Activated T-cell treated with anti-CD3 and anti-CD28 coated beads, Interleukin-2, amount 50 U/mL, for 72 hours (primary cell): Measurements from ENCODE around the gene TRIM49D2. TPM values are rescaled to one million over a fixed set of nuclear protein-coding genes. Genes with fewer than 3 reads are reported as not detected.
"Not testable (repeated sequence)": the region's sequence is repeated elsewhere in the genome, so short reads cannot be mapped to it uniquely, and the experiment has no call there.

ENCODE experiments used
- ATAC-seq, 2 donors: fragments of 150-1000 bp; cut with Tn5 transposase; replicated peaks in 1 of 2; 2 replicates each; pipeline ENCODE4 v1.10.0; 2021; ENCODE audit warnings: moderate library complexity in 2 of 2, mild to moderate bottlenecking in 1 of 2
- DNase-seq, 2 donors: peaks; one replicate each; pipeline ENCODE4 v3.0.0; 2021 to 2022; ENCODE audit warnings: mixed read lengths in 1 of 2
- H3K27ac Mint-ChIP-seq: one replicate; pipeline ENCODE4 v1.8.0; 2022; ENCODE audit warnings: mild to moderate bottlenecking, moderate library complexity, mixed read lengths
- H3K27me3 Mint-ChIP-seq: one replicate; pipeline ENCODE4 v1.8.0; 2022; ENCODE audit warnings: low read depth, mixed read lengths
- H3K36me3 Mint-ChIP-seq, 2 donors: one replicate each; pipeline ENCODE4 v1.8.0; 2022; ENCODE audit warnings: mixed read lengths in 2 of 2, mild to moderate bottlenecking in 1 of 2; ENCODE audit not compliant: insufficient read depth in 2 of 2
- H3K4me1 Mint-ChIP-seq: one replicate; pipeline ENCODE4 v1.8.0; 2022; ENCODE audit warnings: low read depth, mixed read lengths
- H3K4me3 Mint-ChIP-seq, 2 donors: one replicate each; pipeline ENCODE4 v1.8.0; 2022; ENCODE audit warnings: mild to moderate bottlenecking in 2 of 2, mixed read lengths in 2 of 2, moderate library complexity in 2 of 2
- H3K9me3 Mint-ChIP-seq, 2 donors: one replicate each; pipeline ENCODE4 v1.8.0; 2022; ENCODE audit warnings: mixed read lengths in 2 of 2
- total RNA-seq, 2 donors: library from RNA; stranded (reverse); gene quantifications; one replicate each; pipeline ENCODE4 v1.2.3, GENCODE V29; 2022

TRIM49D2 gene, protein sequence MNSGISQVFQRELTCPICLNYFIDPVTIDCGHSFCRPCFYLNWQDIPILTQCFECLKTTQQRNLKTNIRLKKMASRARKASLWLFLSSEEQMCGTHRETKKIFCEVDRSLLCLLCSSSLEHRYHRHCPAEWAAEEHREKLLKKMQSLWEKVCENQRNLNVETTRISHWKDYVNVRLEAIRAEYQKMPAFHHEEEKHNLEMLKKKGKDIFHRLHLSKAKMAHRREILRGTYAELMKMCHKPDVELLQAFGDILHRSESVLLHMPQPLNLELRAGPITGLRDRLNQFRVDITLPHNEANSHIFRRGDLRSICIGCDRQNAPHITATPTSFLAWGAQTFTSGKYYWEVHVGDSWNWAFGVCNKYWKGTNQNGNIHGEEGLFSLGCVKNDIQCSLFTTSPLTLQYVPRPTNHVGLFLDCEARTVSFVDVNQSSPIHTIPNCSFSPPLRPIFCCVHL
- not detected for total RNA-seq

DNA sequence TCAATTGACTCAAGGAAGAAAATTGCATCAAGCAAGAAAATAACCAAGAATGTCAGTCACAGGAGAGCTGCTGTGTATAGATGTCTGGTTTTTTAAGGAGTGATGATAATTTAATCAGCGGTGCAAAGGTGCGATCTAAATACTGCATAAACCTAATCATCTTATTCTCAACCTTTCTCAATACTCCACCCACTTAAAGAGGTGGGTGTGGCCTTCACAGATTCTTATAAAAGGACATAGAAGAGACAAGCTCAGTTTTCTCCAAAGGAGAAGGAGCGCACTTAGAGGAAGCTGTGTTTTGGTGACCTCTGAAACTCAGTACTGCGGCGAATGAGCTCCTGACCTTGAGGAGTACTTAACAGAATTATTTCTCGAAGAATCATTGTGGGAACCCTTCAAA, at the start of gene TRIM49D2:
TRIM49D2 (plus strand) TSS at position 301 of the 400 bp plus-strand sequence. CDS start 2,698 bp downstream, outside the sequence.
- not testable (repeated sequence) for ATAC-seq, H3K4me3 Mint-ChIP-seq, H3K27me3 Mint-ChIP-seq, DNase-seq, H3K27ac Mint-ChIP-seq, H3K9me3 Mint-ChIP-seq, H3K36me3 Mint-ChIP-seq, H3K4me1 Mint-ChIP-seq

DNA sequence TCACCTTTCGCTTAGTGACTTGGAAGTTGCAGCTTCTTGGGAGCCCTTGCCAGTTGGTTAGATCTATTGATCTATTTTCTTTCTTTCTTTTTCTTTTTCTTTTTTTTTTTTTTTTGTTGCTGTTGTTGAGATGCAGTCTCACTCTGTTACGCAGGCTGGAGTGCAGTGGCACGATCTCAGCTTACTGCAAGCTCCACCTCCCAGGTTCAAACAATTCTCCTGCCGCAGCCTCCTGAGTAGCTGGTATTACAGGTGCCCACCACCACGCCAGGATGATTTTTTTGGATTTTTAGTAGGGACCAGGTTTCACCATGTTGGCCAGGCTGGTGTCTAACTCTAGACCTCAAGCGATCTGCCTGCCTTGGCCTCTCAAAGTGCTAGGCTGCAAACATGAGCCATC, 46.4 kb upstream of the TRIM49D2 start:
- DNase-seq, H3K27me3 Mint-ChIP-seq, H3K4me3 Mint-ChIP-seq, H3K36me3 Mint-ChIP-seq, H3K9me3 Mint-ChIP-seq, H3K4me1 Mint-ChIP-seq, ATAC-seq, H3K27ac Mint-ChIP-seq: not testable (repeated sequence)

DNA sequence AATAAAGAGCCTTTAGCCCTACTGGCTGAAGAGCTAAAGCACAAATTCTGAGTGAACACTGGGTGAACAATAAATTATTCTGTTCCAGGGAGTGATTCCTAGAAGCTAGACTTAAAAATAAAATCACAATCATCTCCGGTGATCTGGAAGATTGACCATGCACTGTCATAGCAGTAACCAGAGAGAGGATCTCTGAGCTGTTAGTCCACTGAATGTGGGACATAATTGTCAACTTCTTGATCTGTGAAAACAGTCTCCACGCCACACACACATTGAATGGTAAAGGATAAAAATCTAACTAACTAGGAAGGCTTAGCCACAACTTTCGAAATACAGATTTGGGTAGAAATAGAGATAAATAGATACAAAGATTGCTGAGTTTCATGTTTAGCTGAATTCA, 30.6 kb upstream of the TRIM49D2 start:
- H3K4me3 Mint-ChIP-seq, H3K9me3 Mint-ChIP-seq, H3K4me1 Mint-ChIP-seq, H3K27me3 Mint-ChIP-seq, H3K36me3 Mint-ChIP-seq, ATAC-seq, H3K27ac Mint-ChIP-seq, DNase-seq: not testable (repeated sequence)

DNA sequence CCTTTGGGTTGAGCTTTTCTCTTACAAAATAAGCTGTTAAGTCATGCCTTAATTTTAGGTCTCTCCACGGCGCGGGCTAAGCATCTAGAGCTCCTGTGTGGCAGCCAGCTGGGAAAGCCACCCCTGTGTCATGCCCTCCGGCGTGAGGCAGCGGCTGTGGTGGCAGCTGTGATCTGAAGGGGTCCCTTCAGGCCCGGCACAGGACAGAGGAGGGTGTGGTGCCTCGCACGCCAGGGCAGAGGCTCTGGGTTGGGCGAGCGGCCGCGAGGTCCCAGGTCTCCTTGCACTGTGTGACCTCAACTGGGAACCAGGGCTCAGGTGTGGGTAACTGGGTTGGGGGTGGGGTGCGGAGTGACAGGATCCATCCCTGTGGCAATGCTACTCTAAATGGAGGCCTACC, 23.1 kb upstream of the TRIM49D2 start:
- H3K9me3 Mint-ChIP-seq, DNase-seq: not testable (repeated sequence)

DNA sequence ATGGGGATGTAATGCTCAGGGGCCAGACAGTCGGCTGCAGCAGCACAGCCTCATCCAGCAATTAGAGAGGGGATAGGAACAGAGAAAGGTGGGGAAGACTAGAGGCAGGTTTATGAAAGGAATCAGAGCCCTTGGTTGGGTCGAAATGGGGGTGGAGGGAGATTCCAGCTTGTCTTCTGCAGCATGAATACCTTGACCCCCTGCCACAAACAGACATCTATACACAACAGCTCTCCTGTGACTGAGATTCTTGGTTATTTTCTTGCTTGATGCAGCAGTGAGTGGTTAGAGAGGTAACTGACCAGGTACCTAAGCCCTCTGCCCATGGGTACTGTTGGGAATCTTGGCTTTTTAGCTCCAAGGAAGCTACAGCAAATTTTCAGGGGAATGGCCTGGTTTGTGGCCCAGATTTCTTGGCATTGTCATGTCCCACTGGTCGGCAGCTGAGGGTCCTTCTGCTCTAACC, 1.6 kb upstream of the TRIM49D2 start, which contains the start of gene TRIM49D1:
TRIM49D1 (minus strand) TSS at position 51 of the 466 bp plus-strand sequence. CDS start 4,535 bp downstream, outside the sequence.
- Mint-ChIP-seq H3K9me3 (no peaks in the 10 kb centered on the region), H3K4me1 (no peaks in the 10 kb centered on the region), H3K4me3 (no peak within 1 kb of the TSS), H3K27ac (no peak within 1 kb of the TSS), H3K36me3 (no peaks in the 10 kb centered on the region), H3K27me3 (no peaks in the 10 kb centered on the region)
- no peak for ATAC-seq
- no peak for DNase-seq

More for the DNA sequence above, 23.1 kb upstream of the TRIM49D2 start:
- peak in 1 of 2 donors; percentile 23 for ATAC-seq
- H3K27me3 Mint-ChIP-seq, H3K4me1 Mint-ChIP-seq, H3K36me3 Mint-ChIP-seq, H3K27ac Mint-ChIP-seq, H3K4me3 Mint-ChIP-seq: not testable (repeated sequence)

DNA sequence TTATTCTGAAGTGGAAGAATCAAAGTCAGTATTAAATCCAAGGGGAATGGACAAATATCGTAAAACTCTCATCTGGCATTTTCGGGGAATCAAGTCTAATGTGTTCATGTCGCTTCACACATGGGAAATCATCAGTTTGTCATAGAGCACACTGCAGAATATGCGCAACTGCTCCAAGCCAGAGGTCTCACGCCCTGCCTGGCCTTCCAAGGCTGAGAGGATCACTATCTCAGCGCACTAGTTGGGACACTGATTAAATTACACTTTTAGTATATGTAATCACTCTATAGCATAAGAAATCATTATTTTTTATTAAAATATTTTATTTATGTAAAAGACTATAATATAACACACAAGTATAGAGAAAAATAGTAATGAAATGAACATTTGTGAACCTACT, 37.0 kb downstream of the TRIM49D2 start:
- H3K27me3 Mint-ChIP-seq, H3K9me3 Mint-ChIP-seq, H3K27ac Mint-ChIP-seq, H3K36me3 Mint-ChIP-seq, DNase-seq, H3K4me3 Mint-ChIP-seq, H3K4me1 Mint-ChIP-seq, ATAC-seq: not testable (repeated sequence)

DNA sequence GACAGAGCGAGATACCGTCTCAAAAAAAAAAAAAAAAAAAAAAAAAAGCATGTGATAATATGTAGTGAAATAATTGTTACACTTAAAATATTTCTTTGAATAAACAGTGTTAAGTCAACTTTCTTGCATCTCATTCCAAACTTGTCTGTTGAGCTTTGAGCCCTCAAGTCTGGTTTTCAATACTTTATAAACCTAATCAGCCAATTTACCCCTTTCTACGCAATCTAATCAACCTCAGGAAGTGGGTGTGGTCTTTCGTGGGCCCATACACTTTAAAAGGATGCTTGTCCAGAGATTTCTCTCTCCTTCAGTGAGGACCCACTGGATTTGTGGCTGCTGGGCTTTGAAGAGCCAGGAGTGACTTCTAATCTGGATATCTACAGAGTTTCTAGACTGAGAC, 41.9 kb downstream of the TRIM49D2 start, which contains the start of gene TRIM64:
TRIM64 (plus strand) TSS at position 301 of the 400 bp plus-strand sequence. CDS start 2,467 bp downstream, outside the sequence.
- H3K27me3 Mint-ChIP-seq, result not testable (repeated sequence)

More for the DNA sequence above, 41.9 kb downstream of the TRIM49D2 start, which contains the start of gene TRIM64:
- H3K9me3 Mint-ChIP-seq, H3K27ac Mint-ChIP-seq, DNase-seq, H3K36me3 Mint-ChIP-seq, ATAC-seq, H3K4me3 Mint-ChIP-seq, H3K4me1 Mint-ChIP-seq: not testable (repeated sequence)

Other genes starting within 250 kb of the TRIM49D2 start
- gene TRIM77, start 213.8 kb upstream of the TRIM49D2 start, total RNA-seq, result not detected
- not detected for gene TRIM49, start 115.5 kb upstream of the TRIM49D2 start, total RNA-seq
- gene TRIM64B, start 45.6 kb upstream of the TRIM49D2 start, total RNA-seq, result not detected
- not detected for gene TRIM49D1, start 1.8 kb upstream of the TRIM49D2 start, total RNA-seq
- gene TRIM64, start 42.0 kb downstream of the TRIM49D2 start, total RNA-seq, result not detected
- gene TRIM49C, start 107.0 kb downstream of the TRIM49D2 start, total RNA-seq, result not detected
- gene UBTFL1, start 161.9 kb downstream of the TRIM49D2 start, total RNA-seq, result not detected
- not detected for gene NAALAD2, start 210.6 kb downstream of the TRIM49D2 start, total RNA-seq